Trophoblast cell (in vitro differentiated cells and primary cell): ENCODE results near the gene MPIG6B.

ENCODE experiments used
- DNase-seq, 2 donors: peaks; one replicate each; pipeline ENCODE4 v3.0.0-alpha.2; 2016
- H2AFZ ChIP-seq: 2 replicates; pipeline ENCODE4 v1.6.1; 2013; ENCODE audit warnings: low read length, moderate library complexity, mild to moderate bottlenecking; ENCODE audit not compliant: insufficient read depth, poor library complexity
- H2AK5ac ChIP-seq: 2 replicates; pipeline ENCODE4 v1.6.1; 2013; ENCODE audit warnings: mild to moderate bottlenecking, low read length
- H2BK120ac ChIP-seq: 2 replicates; pipeline ENCODE4 v1.6.1; 2013; ENCODE audit warnings: low read length, mild to moderate bottlenecking, moderate library complexity; ENCODE audit not compliant: insufficient read depth, poor library complexity
- H2BK12ac ChIP-seq: 2 replicates; pipeline ENCODE4 v1.6.1; 2013; ENCODE audit warnings: mild to moderate bottlenecking, low read length, moderate library complexity
- H2BK5ac ChIP-seq: 2 replicates; pipeline ENCODE4 v1.6.1; 2013; ENCODE audit warnings: low read length, low read depth, moderate library complexity, mild to moderate bottlenecking; ENCODE audit not compliant: poor library complexity
- H3K14ac ChIP-seq: 2 replicates; pipeline ENCODE4 v1.6.1; 2013; ENCODE audit warnings: mild to moderate bottlenecking, low read length
- H3K18ac ChIP-seq: 2 replicates; pipeline ENCODE4 v1.6.1; 2013; ENCODE audit warnings: mild to moderate bottlenecking, low read length
- H3K23ac ChIP-seq: 2 replicates; pipeline ENCODE4 v1.6.1; 2013; ENCODE audit warnings: low read length
- H3K27ac ChIP-seq: 2 replicates; pipeline ENCODE4 v1.5.1; 2013; ENCODE audit warnings: low read depth, mild to moderate bottlenecking, inconsistent platforms, low read length, moderate library complexity
- H3K27me3 ChIP-seq: 2 replicates; pipeline ENCODE4 v1.6.1; 2013; ENCODE audit warnings: inconsistent platforms, mild to moderate bottlenecking, low read length, moderate library complexity; ENCODE audit not compliant: insufficient read depth
- H3K36me3 ChIP-seq, 2 experiments: 1 replicate in 1 of 2; 2 replicates in 1 of 2; pipeline ENCODE4 v1.6.1; 2013; ENCODE audit warnings: low read length in 2 of 2, mild to moderate bottlenecking in 2 of 2, moderate library complexity in 1 of 2; ENCODE audit not compliant: insufficient read depth in 2 of 2, control insufficient read depth in 1 of 2
- H3K4ac ChIP-seq: 2 replicates; pipeline ENCODE4 v1.6.1; 2013; ENCODE audit warnings: low read depth, mild to moderate bottlenecking, low read length, moderate library complexity
- H3K4me1 ChIP-seq, 2 experiments: 1 replicate in 1 of 2; 2 replicates in 1 of 2; pipeline ENCODE4 v1.6.1; 2013; ENCODE audit warnings: low read length in 2 of 2, mild to moderate bottlenecking in 2 of 2, moderate library complexity in 1 of 2; ENCODE audit not compliant: insufficient read depth in 2 of 2, control insufficient read depth in 1 of 2
- H3K4me2 ChIP-seq: 2 replicates; pipeline ENCODE4 v1.6.1; 2013; ENCODE audit warnings: inconsistent platforms, mild to moderate bottlenecking, low read length, moderate library complexity
- H3K4me3 ChIP-seq: 2 replicates; pipeline ENCODE4 v1.5.1; 2013; ENCODE audit warnings: mild to moderate bottlenecking, low read depth, low read length, inconsistent platforms
- H3K79me1 ChIP-seq: one replicate; pipeline ENCODE4 v1.6.1; 2013; ENCODE audit warnings: low read length
- H3K79me2 ChIP-seq: 2 replicates; pipeline ENCODE4 v1.6.1; 2013; ENCODE audit warnings: low read length, mild to moderate bottlenecking; ENCODE audit not compliant: control insufficient read depth, insufficient read depth, poor library complexity
- H3K9ac ChIP-seq: 2 replicates; pipeline ENCODE4 v1.6.1; 2013; ENCODE audit warnings: mild to moderate bottlenecking, low read length
- H3K9me3 ChIP-seq: 2 replicates; pipeline ENCODE4 v1.6.1; 2013; ENCODE audit warnings: low read depth, mild to moderate bottlenecking, control low read depth, inconsistent platforms, low read length; ENCODE audit not compliant: insufficient read depth
- H4K12ac ChIP-seq: 2 replicates; pipeline ENCODE4 v1.6.1; 2013; ENCODE audit warnings: low read depth, mild to moderate bottlenecking, low read length, moderate library complexity
- H4K8ac ChIP-seq: 2 replicates; pipeline ENCODE4 v1.6.1; 2013; ENCODE audit warnings: low read depth, mild to moderate bottlenecking, low read length, moderate library complexity
- H4K91ac ChIP-seq: one replicate; pipeline ENCODE4 v1.6.1; 2013; ENCODE audit warnings: low read depth, mild to moderate bottlenecking, low read length, moderate library complexity
- WGBS: extraction: QIAGEN DNeasy Blood & Tissue Kit; methylation state at CpG from one replicate; pipeline ENCODE4 v1.1.7; 2013; ENCODE audit warnings: missing lambda C conversion rate; ENCODE audit not compliant: insufficient read length, insufficient coverage; ENCODE audit errors: extremely low coverage; 5-methylcytosine and 5-hydroxymethylcytosine counted together

The MPIG6B gene

GRCh38 chr6:31737991-31738979 is 15.1 kb downstream of the MPIG6B start:
- Histone ChIP-seq H3K79me1 (peaks cover 39% of the 10 kb centered on the region), H3K9ac (no peak overlapping the region), H3K79me2 (peaks cover 27% of the 10 kb centered on the region), H3K4me1 (peaks cover 30 to 32% of the 10 kb centered on the region in 2 experiments), H2BK120ac (peak overlapping the region; percentile 59), H3K14ac (peak overlapping the region; percentile 73), H3K27me3 (no peaks in the 10 kb centered on the region), H2BK5ac (peak overlapping the region; percentile 68), H3K4me3 (no peak overlapping the region), H2BK12ac (peak overlapping the region; percentile 72), H3K9me3 (no peaks in the 10 kb centered on the region), H3K36me3 (peaks cover 11 to 14% of the 10 kb centered on the region in 2 experiments), H4K8ac (peak overlapping the region; percentile 70), H4K12ac (peak overlapping the region; percentile 10), H3K18ac (peak overlapping the region; percentile 57), H2AFZ (no peak overlapping the region), H3K4me2 (peak overlapping the region; percentile 15), H2AK5ac (peak overlapping the region; percentile 76), H3K23ac (no peak overlapping the region), H4K91ac (peak overlapping the region; percentile 88), H3K27ac (peak overlapping the region; percentile 70), H3K4ac (peak overlapping the region; percentile 23)
- no CpG with 5 or more reads among the region's 6 CpGs for WGBS
- peak in 1 of 2 donors; percentile 29 for DNase-seq

- WGBS: no CpG with 5 or more reads among the region's 58 CpGs
- peak within 1 kb of the TSS; percentile 75 for H2BK12ac ChIP-seq
- peak within 1 kb of the TSS; percentile 40 for H3K9ac ChIP-seq
- peak; percentile 100 for DNase-seq
- H4K8ac ChIP-seq: peak within 1 kb of the TSS; percentile 98
- peak within 1 kb of the TSS; percentile 96 for H4K12ac ChIP-seq
- peaks cover 19% of the 10 kb centered on the region for H3K79me2 ChIP-seq
- H3K4me2 ChIP-seq: peak within 1 kb of the TSS; percentile 62
- H3K4me1 ChIP-seq: peaks cover 22 to 27% of the 10 kb centered on the region in 2 experiments
- H4K91ac ChIP-seq: peak within 1 kb of the TSS; percentile 92
- H3K36me3 ChIP-seq: peaks cover 0 to 3% of the 10 kb centered on the region in 2 experiments
- peak within 1 kb of the TSS; percentile 68 for H2BK5ac ChIP-seq
- H3K79me1 ChIP-seq: peaks cover 34% of the 10 kb centered on the region
- no peaks in the 10 kb centered on the region for H3K27me3 ChIP-seq
- H3K4me3 ChIP-seq: peak within 1 kb of the TSS; percentile 76
- peak within 1 kb of the TSS; percentile 89 for H2AK5ac ChIP-seq
- peak within 1 kb of the TSS; percentile 29 for H3K27ac ChIP-seq
- peak within 1 kb of the TSS; percentile 60 for H3K4ac ChIP-seq
- peak within 1 kb of the TSS; percentile 95 for H3K14ac ChIP-seq
- no peaks in the 10 kb centered on the region for H3K9me3 ChIP-seq
- peak within 1 kb of the TSS; percentile 77 for H2BK120ac ChIP-seq
- H3K23ac ChIP-seq: no peak within 1 kb of the TSS
- H2AFZ ChIP-seq: peak within 1 kb of the TSS; percentile 87
- peak within 1 kb of the TSS; percentile 79 for H3K18ac ChIP-seq
Measured at GRCh38 chr6:31739639-31740396, 16.6 kb downstream of the MPIG6B start, which contains the start of gene MSH5. MSH5 (plus strand) TSS chr6:31740005; CDS start chr6:31740467, 462 bp downstream.

- peaks cover 0 to 3% of the 10 kb centered on the region in 2 experiments for H3K36me3 ChIP-seq
- H3K79me2 ChIP-seq: peaks cover 12% of the 10 kb centered on the region
- no CpG with 5 or more reads among the region's 29 CpGs for WGBS
- H2BK120ac ChIP-seq: peak overlapping the region; percentile 77
- H2AK5ac ChIP-seq: peak overlapping the region; percentile 89
- H3K9ac ChIP-seq: peak overlapping the region; percentile 3
- H4K8ac ChIP-seq: peak overlapping the region; percentile 98
- H2AFZ ChIP-seq: peak overlapping the region; percentile 87
- no peaks in the 10 kb centered on the region for H3K9me3 ChIP-seq
- peaks cover 22 to 27% of the 10 kb centered on the region in 2 experiments for H3K4me1 ChIP-seq
- peak overlapping the region; percentile 76 for H3K4me3 ChIP-seq
- H2BK5ac ChIP-seq: peak overlapping the region; percentile 48
- peak overlapping the region; percentile 95 for H3K14ac ChIP-seq
- H3K4me2 ChIP-seq: peak overlapping the region; percentile 62
- peak overlapping the region; percentile 79 for H3K18ac ChIP-seq
- H3K4ac ChIP-seq: peak overlapping the region; percentile 60
- H3K79me1 ChIP-seq: peaks cover 26% of the 10 kb centered on the region
- no peaks in the 10 kb centered on the region for H3K27me3 ChIP-seq
- H3K23ac ChIP-seq: no peak overlapping the region
- peak overlapping the region; percentile 92 for H4K91ac ChIP-seq
- peak overlapping the region; percentile 29 for H3K27ac ChIP-seq
- H4K12ac ChIP-seq: peak overlapping the region; percentile 96
- DNase-seq: no peak
- peak overlapping the region; percentile 75 for H2BK12ac ChIP-seq
Measured at GRCh38 chr6:31740397-31741223, 17.4 kb downstream of the MPIG6B start.
